ENCODE results near the gene TMEM229A.

DNA sequence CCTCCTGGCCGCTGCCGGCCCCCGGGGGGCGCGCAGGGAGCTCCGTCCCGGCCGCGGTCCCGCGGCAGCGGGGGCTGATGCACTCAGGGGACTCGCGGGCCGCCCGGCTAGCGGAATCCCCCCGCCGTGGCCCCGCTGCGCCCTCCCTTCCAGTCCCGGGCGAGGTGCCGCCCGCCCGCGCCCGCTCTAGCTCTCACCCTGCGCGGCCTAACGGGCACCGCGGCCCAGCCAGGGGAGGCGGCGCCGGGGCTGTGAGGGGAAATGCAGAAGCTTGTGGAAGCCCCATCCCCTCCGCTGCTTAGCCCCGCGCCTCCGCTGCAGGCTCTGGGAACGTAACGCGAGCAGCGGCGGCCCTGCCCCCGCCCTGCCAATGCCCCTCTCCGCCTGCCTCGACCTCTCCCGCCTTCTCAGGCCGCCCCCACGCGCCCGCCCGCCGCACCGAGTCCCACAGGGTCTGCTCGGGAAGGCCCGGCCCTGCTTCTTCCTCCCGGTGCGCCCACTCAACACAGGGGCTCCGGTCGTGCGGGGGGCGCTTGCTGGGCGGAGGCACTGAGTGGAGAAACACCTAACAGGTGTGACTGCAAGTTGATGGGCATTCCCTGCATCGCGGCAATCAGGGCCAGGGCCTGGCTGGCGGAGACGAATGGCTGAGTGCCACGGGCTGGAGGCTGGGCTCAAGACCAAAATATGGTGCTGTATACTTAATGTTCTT is 384 bp upstream of the TMEM229A start:
- TF ChIP-seq POLR2A (IDR thresholded peaks at IDR 0.05; ENCODE audit: low read depth, low read length) (no peak), POLR2AphosphoS5 (IDR thresholded peaks at IDR 0.05; ENCODE audit: low read depth, low read length) (no peak), TAF1 (IDR thresholded peaks at IDR 0.05; ENCODE audit: low read depth, low read length) (no peak), SPI1 (IDR thresholded peaks at IDR 0.05; ENCODE audit: low read depth, low read length) (no peak), PAX5 (IDR thresholded peaks at IDR 0.05; ENCODE audit: insufficient read depth, low read length, severe bottlenecking) (no peak)
